NOMO-1 treated with DMSO at 0.1 percent for 48 hours (cell line): ENCODE data around the gene TFCP2.

Experiments used
- DNase-seq: peaks from one replicate; lab custom pipeline; 2025; ENCODE audit not compliant: unreplicated experiment; lab: John Stamatoyannopoulos, UW

TFCP2 gene

GRCh38 chr12:51197736-51198567, 25.0 kb upstream of the TFCP2 start:
- DNase-seq: no peak

DNA sequence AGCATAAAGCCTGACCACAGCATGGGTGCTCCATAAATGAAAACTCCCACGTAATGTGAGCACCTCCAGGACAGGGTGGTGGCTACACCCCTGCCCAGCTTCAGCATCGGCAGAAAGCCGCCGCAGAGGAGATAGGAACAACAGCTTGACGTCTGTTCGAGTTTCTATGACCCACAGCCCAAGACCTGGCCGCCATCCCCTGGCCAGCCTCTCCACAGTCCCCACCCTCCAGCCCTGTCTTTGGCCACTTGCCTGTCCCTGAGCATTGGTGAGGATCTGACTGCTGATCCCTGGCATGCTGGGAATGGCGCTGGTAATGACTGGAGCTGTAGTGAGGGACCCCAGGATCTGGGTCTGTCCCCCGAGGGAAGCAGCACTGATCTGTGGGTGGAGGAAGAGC, 23.6 kb upstream of the TFCP2 start:
- no peak for DNase-seq

- no peak for DNase-seq
These were observed 22.9 kb upstream of the TFCP2 start for GRCh38 chr12:51195841-51196240.

GRCh38 chr12:51192284-51192671, 19.3 kb upstream of the TFCP2 start:
- no peak for DNase-seq

GRCh38 chr12:51191516-51192283, 18.8 kb upstream of the TFCP2 start:
- no peak for DNase-seq

DNA sequence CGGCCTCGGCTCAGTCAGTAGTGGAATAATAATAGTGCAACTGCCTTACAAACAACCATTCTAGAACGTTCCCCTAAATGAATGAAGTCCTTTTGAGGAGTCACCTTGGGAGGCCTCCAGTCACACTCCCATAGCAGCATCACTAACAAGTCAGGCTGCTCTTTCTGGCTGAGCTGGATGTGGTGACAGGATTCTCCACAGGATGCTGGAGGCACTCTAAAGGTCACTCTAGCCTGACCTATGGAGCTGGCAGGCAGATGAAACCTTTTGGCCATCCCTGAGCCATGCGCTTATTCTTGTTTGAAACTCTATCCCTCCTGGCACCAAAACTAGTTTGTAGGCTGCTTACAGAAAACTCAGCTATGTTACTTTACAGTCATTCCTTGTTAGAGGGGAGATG, 17.9 kb upstream of the TFCP2 start:
- DNase-seq: no peak

DNA sequence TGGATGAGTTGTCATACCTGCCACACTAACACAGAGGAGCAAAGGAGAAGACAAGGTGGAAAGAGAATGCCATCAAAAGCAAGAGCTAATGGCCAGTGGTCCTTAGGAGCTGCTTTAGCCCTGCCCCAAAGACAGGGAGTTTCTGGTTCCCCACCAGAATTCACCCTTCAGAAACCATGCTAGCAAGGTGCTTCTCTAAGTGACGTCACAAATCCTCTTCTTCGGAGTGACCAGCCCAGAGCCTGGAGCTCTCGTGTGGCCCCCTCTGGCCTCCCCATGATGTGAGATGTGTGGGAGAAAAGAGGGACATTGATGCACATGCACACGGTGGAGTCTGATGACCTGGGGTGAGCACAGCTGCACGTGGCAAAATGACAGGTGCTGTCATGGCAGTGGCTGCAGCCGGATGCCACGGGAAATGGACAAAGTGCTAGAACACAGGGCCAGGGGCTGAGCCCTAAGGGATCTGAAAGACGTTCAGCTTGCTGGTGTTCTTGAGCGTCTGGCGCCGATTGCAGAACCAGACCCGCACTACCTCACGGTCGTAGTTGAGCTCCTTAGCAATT, 16.9 kb upstream of the TFCP2 start:
- no peak for DNase-seq

- DNase-seq: no peak
These were observed 15.6 kb upstream of the TFCP2 start for GRCh38 chr12:51188359-51189051.

- no peak for DNase-seq
These were observed 14.5 kb upstream of the TFCP2 start for GRCh38 chr12:51187370-51187987.

GRCh38 chr12:51186465-51187085, 13.6 kb upstream of the TFCP2 start:
- peak; percentile 2 for DNase-seq

- DNase-seq: no peak
These were observed 12.3 kb upstream of the TFCP2 start for GRCh38 chr12:51185171-51185717.

DNA sequence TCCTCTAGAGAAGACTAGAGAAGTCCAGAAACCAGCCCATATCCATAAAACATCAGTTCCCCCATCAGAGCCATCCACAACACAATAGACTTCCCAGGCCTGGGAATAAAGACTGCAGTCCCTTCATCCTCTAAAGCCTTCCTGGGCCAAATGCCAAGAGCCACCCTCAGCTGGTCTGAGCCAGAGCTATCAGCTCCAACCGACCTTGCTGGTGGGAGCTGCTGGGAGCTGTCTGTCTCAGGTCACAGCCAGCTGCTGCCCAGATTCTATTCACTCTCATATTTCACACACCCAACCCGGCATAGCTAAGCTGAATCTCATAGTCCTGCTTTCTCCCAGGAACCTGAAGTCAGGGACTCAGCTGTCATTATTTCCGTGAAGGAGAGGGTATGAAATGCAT, 10.9 kb upstream of the TFCP2 start:
- DNase-seq: no peak

GRCh38 chr12:51183349-51183748, 10.4 kb upstream of the TFCP2 start:
- DNase-seq: no peak

- DNase-seq: no peak
These were observed 8.6 kb upstream of the TFCP2 start for GRCh38 chr12:51181558-51181957.

GRCh38 chr12:51177897-51178296, 5.0 kb upstream of the TFCP2 start:
- DNase-seq: no peak

GRCh38 chr12:51174501-51174900, 1.6 kb upstream of the TFCP2 start:
- no peak for DNase-seq

DNA sequence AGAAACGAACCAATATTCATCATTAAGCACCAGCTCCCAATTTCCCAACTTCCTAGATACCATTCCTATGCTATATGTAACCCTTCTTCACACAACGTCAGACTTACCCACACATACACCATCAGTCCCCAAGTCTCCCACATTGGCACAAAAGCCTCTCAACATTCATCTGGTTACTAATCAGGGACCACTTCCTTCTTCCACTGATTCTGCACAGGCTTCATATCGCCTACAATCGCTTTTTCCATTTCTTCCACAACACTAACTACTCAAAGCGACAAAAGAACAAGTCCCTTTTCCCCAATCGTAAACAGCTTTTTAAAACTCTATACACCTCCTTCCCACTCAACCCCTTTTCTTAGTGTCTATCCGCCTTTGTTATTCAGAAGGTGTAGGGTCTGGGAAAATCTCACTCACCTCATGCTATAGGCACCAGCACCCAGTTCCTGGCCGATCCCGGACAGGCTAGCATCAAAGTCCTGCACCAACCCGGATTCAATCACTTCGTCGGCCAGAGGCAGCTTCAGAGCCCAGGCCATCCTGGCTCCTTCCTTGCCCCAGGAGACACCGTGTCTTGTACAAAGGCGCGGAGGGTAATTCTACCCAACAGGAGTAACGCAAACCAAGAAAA, 936 bp downstream of the TFCP2 start:
- DNase-seq: peak; percentile 43

- no peak for DNase-seq
These were observed 9.1 kb downstream of the TFCP2 start for GRCh38 chr12:51163795-51164194.

DNA sequence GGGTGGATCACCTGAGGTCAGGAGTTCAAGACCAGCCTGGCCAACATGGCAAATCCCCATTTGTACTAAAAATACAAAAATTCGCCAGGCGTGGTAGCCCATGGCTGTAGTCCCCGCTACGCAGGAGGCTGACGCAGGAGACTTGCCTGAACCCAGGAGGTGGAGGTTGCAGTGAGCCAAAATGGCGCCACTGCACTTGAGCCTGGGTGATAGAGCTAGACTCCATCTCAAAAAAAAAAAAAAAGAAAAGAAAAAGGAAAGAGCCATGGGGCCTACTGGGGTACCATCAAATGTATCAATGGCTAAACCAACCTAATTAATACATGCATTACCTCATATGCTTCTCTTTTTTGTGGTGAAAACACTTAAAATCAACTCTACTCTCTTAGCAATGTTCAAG, 10.7 kb downstream of the TFCP2 start:
- DNase-seq: no peak
